Measurements from ENCODE around the gene SORCS1. TPM values are rescaled to one million over a fixed set of nuclear protein-coding genes. Genes with fewer than 3 reads are reported as not detected.

The SORCS1 gene
- total and polyA plus RNA-seq, 2 of the 13 experiments (the other 11 are each of a cell fraction or from before 2014, with no cell fraction given): not detected

DNA sequence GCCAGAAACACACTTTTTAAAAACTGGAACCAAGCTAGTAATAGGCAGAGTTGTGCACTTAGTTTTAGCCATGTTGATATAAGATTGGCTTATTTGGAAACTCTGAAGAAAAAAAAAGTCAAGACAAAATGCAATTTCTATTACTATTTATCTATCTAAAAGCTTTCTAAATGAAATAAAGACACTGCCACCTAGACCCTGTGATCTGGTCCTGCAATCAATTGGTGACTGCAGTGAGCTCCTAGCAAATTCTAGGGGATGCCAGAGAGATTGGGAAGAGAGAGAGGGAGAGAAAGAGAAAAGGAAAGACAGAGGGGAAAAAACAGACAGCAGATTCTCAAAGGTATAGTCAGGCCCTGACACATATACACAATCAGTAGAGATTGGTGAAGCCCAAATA, 25.3 kb downstream of the SORCS1 start:
- no peak overlapping the region for H3K4me2 ChIP-seq (ENCODE audit: low read depth, low read length)
- H3K4me1 ChIP-seq (ENCODE audit: insufficient read depth, low read length): no peaks in the 10 kb centered on the region
- intact Hi-C loops (cut with micrococcal nuclease; ENCODE audit: unreplicated experiment) (no loop called here), in situ Hi-C loops (cut with HindIII; ENCODE audit: extremely low pct_ligation_motif_present, low pct_unique_long_range_greater_than_20kb) (no loop called here)
- no peaks in the 10 kb centered on the region for H3K36me3 ChIP-seq (replicated peaks in 1 of 2; ENCODE audit: control insufficient read depth in 1 of 2, insufficient read depth in 2 of 2, low read length in 2 of 2)
- H3K27me3 ChIP-seq (ENCODE audit: control insufficient read depth in 1 of 2, insufficient read depth in 2 of 2, low read length in 2 of 2): no peaks in the 10 kb centered on the region
- FAIRE-seq (no peak), DNase-seq (ENCODE audit: low spot score) (no peak), ATAC-seq (no peak)
- no peak overlapping the region for H3K27ac ChIP-seq (ENCODE audit: extremely low read length, insufficient read depth, low read length)
- TF ChIP-seq, protein P1, sequence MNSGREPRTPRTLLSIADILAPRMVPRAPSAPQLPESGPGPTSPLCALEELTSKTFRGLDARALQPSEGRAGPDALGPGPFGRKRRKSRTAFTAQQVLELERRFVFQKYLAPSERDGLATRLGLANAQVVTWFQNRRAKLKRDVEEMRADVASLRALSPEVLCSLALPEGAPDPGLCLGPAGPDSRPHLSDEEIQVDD (CRISPR knock-in tag; IDR thresholded peaks at IDR 0.05; ENCODE audit: borderline replicate concordance): no peak
- TF ChIP-seq ZNF720 (CRISPR knock-in tag; IDR thresholded peaks at IDR 0.05): no peak
- TF ChIP-seq KLF13 (CRISPR knock-in tag; IDR thresholded peaks at IDR 0.05): no peak
- TF ChIP-seq, protein P2, sequence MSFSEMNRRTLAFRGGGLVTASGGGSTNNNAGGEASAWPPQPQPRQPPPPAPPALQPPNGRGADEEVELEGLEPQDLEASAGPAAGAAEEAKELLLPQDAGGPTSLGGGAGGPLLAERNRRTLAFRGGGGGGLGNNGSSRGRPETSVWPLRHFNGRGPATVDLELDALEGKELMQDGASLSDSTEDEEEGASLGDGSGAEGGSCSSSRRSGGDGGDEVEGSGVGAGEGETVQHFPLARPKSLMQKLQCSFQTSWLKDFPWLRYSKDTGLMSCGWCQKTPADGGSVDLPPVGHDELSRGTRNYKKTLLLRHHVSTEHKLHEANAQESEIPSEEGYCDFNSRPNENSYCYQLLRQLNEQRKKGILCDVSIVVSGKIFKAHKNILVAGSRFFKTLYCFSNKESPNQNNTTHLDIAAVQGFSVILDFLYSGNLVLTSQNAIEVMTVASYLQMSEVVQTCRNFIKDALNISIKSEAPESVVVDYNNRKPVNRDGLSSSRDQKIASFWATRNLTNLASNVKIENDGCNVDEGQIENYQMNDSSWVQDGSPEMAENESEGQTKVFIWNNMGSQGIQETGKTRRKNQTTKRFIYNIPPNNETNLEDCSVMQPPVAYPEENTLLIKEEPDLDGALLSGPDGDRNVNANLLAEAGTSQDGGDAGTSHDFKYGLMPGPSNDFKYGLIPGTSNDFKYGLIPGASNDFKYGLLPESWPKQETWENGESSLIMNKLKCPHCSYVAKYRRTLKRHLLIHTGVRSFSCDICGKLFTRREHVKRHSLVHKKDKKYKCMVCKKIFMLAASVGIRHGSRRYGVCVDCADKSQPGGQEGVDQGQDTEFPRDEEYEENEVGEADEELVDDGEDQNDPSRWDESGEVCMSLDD (CRISPR knock-in tag; IDR thresholded peaks at IDR 0.05; ENCODE audit: borderline replicate concordance): no peak
- TF ChIP-seq POLR2AphosphoS2 (IDR thresholded peaks at IDR 0.05; ENCODE audit: low read depth, low read length): no peak
- CTCF ChIA-PET (ENCODE audit: low intra/inter-chr PET ratio, low total read pairs): no interaction called here
- no peak overlapping the region for H3K9ac ChIP-seq (ENCODE audit: insufficient read depth, low read depth, low read length)
- no peaks in the 10 kb centered on the region for H4K20me1 ChIP-seq (ENCODE audit: insufficient read depth, low read length)
- H3K4me3 ChIP-seq (replicated peaks in 1 of 3; ENCODE audit: insufficient read depth in 1 of 3, low read depth in 2 of 3, low read length in 3 of 3): no peak overlapping the region
- H2AFZ ChIP-seq (ENCODE audit: low read length): no peak overlapping the region
- POLR2A ChIA-PET: no interaction called here
- no peaks in the 10 kb centered on the region for H3K79me2 ChIP-seq (ENCODE audit: insufficient read depth, low read length)
- H3K9me3 ChIP-seq (ENCODE audit: low read length): peaks cover 63% of the 10 kb centered on the region
- BruUV-seq (replicated peaks): no TSS peak

DNA sequence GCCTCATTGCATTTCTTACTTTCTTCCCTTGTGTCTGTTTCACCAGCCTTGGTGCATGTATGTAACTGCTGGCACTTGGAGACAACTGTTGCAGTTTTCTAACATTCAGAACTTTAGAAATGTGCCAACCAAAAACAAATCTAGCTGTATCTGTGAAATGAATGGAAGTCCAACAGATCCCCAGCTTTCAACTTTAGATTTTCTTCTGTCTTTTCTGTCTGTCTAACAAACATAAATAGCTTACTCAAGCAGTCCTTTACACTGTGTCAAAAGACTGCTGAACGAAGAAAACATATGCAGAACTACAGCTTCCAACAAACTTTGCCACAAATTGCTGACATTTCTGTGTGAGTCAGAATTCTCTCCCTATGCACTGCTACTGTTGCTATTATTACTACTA, 30.9 kb downstream of the SORCS1 start:
- Histone ChIP-seq H3K4me3 (replicated peaks in 1 of 3; ENCODE audit: insufficient read depth in 1 of 3, low read depth in 2 of 3, low read length in 3 of 3) (no peak overlapping the region), H3K36me3 (replicated peaks in 1 of 2; ENCODE audit: control insufficient read depth in 1 of 2, insufficient read depth in 2 of 2, low read length in 2 of 2) (no peaks in the 10 kb centered on the region), H4K20me1 (ENCODE audit: insufficient read depth, low read length) (no peaks in the 10 kb centered on the region), H3K27me3 (ENCODE audit: control insufficient read depth in 1 of 2, insufficient read depth in 2 of 2, low read length in 2 of 2) (no peaks in the 10 kb centered on the region), H3K9ac (ENCODE audit: insufficient read depth, low read depth, low read length) (no peak overlapping the region), H3K9me3 (ENCODE audit: low read length) (peaks cover 79% of the 10 kb centered on the region), H3K4me2 (ENCODE audit: low read depth, low read length) (no peak overlapping the region), H2AFZ (ENCODE audit: low read length) (no peak overlapping the region), H3K4me1 (ENCODE audit: insufficient read depth, low read length) (no peaks in the 10 kb centered on the region), H3K79me2 (ENCODE audit: insufficient read depth, low read length) (no peaks in the 10 kb centered on the region), H3K27ac (ENCODE audit: extremely low read length, insufficient read depth, low read length) (no peak overlapping the region)
- WGBS (ENCODE audit: low lambda C conversion rate): 0% methylated on average over 1 of the region's 1 CpG
- intact Hi-C loops (cut with micrococcal nuclease; ENCODE audit: unreplicated experiment): no loop called here
- FAIRE-seq: no peak
- BruUV-seq (replicated peaks): no TSS peak
- DNase-seq (ENCODE audit: low spot score): no peak
- ChIA-PET CTCF (ENCODE audit: low intra/inter-chr PET ratio, low total read pairs) (no interaction called here), POLR2A (no interaction called here)
- in situ Hi-C loops (cut with HindIII; ENCODE audit: extremely low pct_ligation_motif_present, low pct_unique_long_range_greater_than_20kb): no loop called here
- no peak for ATAC-seq
- TF ChIP-seq TEAD2 (CRISPR knock-in tag; IDR thresholded peaks at IDR 0.05): no peak
- TF ChIP-seq MBD4 (IDR thresholded peaks at IDR 0.05; ENCODE audit: borderline replicate concordance, low read length): no peak
- TF ChIP-seq, protein P3, sequence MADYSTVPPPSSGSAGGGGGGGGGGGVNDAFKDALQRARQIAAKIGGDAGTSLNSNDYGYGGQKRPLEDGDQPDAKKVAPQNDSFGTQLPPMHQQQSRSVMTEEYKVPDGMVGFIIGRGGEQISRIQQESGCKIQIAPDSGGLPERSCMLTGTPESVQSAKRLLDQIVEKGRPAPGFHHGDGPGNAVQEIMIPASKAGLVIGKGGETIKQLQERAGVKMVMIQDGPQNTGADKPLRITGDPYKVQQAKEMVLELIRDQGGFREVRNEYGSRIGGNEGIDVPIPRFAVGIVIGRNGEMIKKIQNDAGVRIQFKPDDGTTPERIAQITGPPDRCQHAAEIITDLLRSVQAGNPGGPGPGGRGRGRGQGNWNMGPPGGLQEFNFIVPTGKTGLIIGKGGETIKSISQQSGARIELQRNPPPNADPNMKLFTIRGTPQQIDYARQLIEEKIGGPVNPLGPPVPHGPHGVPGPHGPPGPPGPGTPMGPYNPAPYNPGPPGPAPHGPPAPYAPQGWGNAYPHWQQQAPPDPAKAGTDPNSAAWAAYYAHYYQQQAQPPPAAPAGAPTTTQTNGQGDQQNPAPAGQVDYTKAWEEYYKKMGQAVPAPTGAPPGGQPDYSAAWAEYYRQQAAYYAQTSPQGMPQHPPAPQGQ (CRISPR knock-in tag; IDR thresholded peaks at IDR 0.05; ENCODE audit: borderline replicate concordance): no peak
- TF ChIP-seq, protein P4, sequence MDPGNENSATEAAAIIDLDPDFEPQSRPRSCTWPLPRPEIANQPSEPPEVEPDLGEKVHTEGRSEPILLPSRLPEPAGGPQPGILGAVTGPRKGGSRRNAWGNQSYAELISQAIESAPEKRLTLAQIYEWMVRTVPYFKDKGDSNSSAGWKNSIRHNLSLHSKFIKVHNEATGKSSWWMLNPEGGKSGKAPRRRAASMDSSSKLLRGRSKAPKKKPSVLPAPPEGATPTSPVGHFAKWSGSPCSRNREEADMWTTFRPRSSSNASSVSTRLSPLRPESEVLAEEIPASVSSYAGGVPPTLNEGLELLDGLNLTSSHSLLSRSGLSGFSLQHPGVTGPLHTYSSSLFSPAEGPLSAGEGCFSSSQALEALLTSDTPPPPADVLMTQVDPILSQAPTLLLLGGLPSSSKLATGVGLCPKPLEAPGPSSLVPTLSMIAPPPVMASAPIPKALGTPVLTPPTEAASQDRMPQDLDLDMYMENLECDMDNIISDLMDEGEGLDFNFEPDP (CRISPR knock-in tag; conservative IDR thresholded peaks at IDR 0.05): no peak
- TF ChIP-seq CHD4 (IDR thresholded peaks at IDR 0.05; ENCODE audit: borderline replicate concordance, low read length): no peak
- no peak for TF ChIP-seq ZNF567 (CRISPR knock-in tag; IDR thresholded peaks at IDR 0.05; ENCODE audit: borderline replicate concordance)

Measured in HepG2 (cell line).